Stimulated activated CD8-positive, alpha-beta memory T cell treated with anti-CD3 and anti-CD28 coated beads, Interleukin-4, amount 100 ng/mL, for 24 hours (primary cell): ENCODE results near the gene TACC3.
"Not testable (repeated sequence)": the region's sequence is repeated elsewhere in the genome, so short reads cannot be mapped to it uniquely, and the experiment has no call there.

Experiments
- DNase-seq: peaks from one replicate; pipeline ENCODE4 v3.0.0-alpha.2; 2020; ENCODE audit warnings: low read depth

The TACC3 gene

GRCh38 chr4:1721003-1721665, at the start of gene TACC3, which contains the start of gene TMEM129:
Gene TACC3, plus strand, starts transcription at chr4:1721521. Its CDS starts 1,901 bp downstream, at chr4:1723422.
Gene TMEM129, minus strand, starts transcription at chr4:1721323. Its CDS starts 486 bp downstream, at chr4:1720837.
- peak; percentile 88 for DNase-seq

DNA sequence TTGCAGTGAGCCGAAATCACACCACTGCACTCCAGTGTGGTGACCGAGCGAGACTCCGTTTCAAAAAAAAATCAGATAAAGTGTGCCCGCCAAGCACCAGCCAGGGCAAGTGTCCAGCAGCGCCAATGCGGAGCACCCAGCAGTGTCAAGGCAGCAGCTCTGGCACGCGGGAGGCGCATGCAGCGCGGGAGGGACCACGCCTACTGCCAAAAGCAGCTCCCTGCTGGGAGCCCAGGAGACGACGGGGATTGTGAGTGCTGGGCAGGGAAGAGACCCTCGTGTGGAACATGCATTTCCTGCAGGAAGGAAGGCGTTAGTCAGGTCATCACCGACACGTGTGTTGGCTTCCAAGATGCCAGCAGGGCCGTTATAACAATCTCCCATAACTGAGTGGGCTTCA, 47.6 kb upstream of the TACC3 start:
- DNase-seq = no peak

GRCh38 chr4:1674682-1675081, 46.6 kb upstream of the TACC3 start:
- no peak for DNase-seq

GRCh38 chr4:1675136-1675801, 46.1 kb upstream of the TACC3 start:
- no peak for DNase-seq

DNA sequence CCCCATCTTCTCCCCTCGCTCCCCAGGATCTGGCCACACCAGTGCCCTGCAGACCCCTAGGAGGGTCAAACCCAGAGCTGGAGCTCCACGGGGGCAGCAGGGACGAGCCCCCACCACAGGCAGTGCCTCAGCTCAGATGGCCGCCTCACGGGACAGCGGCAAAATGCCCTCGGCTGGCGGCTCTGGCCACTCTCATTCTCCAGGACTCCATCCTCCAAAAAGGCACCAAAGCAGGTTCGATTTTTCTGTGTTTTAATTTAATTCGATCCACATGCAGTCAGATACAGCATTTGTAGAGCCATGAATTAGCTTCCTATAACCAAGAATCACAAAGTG, 45.6 kb upstream of the TACC3 start:
- DNase-seq = no peak

GRCh38 chr4:1676605-1677525, 44.5 kb upstream of the TACC3 start:
- no peak for DNase-seq

- DNase-seq = no peak
These were observed 43.1 kb upstream of the TACC3 start for GRCh38 chr4:1678244-1678643.

- no peak for DNase-seq
These were observed 38.5 kb upstream of the TACC3 start for GRCh38 chr4:1682860-1683259.

- no peak for DNase-seq
These were observed 38.0 kb upstream of the TACC3 start for GRCh38 chr4:1683261-1683735.

GRCh38 chr4:1683736-1684505, 37.4 kb upstream of the TACC3 start, which contains the start of gene FAM53A:
Gene FAM53A, minus strand, starts transcription at chr4:1684313. Its CDS starts 15,572 bp downstream, at chr4:1668741.
- peak; percentile 8 for DNase-seq

DNA sequence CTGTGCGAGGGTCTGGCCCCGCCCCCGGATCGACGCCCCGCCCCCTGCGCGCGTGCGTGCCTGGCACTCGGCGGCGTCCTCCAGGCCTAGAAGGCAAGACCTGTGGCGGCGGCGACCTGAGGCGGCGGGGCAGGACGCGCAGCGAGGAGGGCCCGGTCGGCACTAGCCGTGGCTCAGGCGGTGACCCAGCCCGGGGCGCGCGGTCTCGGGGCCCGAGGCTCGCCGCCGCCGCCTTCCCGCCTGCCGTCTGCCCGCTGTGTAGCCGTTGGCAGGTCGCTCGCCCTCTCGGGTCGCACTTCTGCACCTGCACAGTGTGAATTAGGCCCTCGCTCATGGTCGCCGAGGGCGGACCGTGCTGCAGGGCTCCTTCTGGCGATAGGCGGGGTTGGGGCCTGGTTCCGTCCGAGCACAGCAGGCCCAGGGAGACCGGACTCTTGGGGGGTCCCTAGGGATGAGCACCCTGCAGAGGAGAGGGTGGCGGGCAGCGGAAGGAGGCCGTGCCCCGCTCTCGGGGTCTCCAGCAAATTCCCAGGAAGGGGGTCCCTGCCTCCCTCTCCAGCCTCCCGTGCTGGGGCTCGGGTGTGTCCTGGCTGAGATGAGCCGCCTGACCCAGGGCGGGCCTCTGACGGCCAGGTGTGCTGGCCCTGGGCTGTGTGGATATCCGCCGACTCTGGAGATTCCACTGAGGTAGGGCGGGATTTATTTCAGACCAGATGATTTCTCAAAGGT, 36.7 kb upstream of the TACC3 start:
- DNase-seq = peak; percentile 95

GRCh38 chr4:1685235-1686150, 35.8 kb upstream of the TACC3 start:
- DNase-seq = no peak

DNA sequence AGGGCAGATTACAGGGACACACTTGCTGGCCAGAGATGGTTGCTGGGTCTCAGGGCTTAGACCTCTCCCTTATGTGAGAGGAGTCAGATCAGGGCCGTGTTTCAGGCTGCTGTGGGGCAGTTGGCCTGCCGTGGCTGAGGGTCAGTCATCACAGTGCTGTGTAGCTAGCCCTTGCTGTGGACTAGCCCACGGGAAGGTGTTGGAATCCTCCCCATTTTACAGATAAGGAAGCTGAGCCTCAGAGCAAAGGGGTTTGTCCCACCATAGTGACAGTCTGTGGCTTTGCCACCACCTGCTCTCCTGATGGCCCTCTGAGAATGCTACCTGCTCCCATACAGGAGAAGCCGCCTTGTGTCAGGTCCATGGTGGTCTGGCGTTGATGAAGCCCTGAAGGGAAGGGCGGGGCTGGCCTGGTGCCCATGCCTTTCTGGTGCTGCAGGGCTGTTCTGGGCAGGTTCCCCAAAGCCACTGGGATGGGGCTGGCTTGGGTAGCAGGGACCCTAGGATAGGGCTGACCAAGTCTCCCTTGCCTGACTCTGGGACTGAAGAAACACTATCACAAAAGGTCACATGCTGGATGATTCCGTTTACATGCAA, 34.8 kb upstream of the TACC3 start:
- no peak for DNase-seq

- DNase-seq = no peak
These were observed 30.6 kb upstream of the TACC3 start for GRCh38 chr4:1690698-1691097.

DNA sequence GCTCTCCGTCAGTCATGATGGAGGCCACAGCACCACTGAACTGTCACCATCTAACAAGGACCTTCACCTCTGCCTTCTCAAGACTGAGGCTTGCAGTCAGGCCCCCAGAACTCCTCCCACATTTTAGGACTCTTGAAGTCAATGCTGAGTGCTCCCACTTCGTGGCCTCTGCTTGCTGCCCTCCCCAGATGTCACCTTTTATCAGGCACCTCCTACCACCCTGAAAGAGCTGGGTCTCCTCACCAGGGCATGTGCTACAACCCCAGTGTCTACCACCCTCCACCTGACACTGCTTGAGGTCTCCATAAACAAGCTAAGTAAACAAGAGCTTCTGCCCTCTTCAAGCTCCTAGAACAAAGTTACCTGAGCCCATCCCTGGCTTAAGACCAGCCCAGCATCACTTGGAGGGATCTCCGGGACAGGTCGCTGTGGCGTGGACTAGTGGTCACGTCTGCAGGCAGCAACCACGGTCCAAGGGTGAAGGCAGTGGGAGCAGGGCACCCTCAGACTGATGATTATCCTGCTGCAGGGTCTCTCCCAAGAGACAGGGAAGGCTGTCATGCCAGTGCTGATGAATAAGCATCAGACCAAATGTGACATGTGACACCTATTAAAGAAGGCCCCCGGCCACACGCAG, 29.5 kb upstream of the TACC3 start:
- no peak for DNase-seq

DNA sequence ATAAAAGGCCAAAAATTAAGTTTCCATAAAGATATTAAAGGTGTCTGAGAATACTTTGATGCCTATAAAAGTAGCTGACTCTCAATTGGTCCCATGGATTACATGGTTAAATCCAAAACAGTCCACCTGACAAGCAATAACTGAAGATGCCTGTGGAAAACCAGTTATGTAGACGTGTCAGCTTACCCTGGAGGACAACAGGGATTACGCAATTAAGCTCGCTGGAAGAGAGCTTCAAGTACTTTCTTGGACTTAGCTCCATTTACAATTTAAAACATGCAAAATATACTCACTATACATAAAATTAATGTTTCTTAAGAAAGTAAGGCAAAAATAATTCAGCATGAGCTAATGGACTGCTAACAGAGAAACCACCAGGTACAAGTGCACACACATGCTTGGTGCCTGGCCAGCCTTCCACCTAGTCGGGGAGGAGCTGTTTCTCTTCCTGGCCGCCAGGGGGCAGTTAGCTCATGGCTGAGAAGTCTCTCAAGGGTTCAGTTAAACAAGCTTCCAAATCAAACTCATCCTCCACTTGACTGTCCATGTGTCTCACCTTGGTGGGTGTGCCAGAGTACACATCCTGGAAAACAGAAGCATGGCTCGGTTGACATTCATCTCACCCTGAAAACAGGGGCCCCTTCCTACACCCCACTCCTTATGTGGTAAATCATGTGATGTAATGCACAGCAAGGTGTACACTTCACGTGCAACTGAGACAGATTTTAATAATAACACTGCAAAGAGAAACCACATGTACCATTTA, 28.0 kb upstream of the TACC3 start:
- peak; percentile 64 for DNase-seq

DNA sequence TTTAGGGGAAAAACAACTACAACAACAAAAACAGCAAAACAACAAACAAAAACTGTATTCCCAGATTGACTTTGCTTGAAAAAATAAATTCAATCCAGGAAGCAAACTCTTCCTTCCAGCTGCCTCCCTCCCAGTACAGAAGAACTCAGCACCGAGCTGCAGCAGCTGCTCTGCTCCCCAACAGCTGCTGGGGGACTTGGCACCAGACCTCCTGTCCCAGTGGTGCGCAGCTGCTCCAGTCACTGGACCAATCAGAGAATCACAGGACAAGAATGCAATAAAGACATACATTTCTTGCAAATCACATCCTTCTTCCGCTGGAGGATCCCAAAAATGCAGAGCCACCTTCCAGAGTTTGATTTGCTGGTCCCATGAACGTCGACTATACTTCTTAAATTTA, 25.4 kb upstream of the TACC3 start:
- DNase-seq = no peak

DNA sequence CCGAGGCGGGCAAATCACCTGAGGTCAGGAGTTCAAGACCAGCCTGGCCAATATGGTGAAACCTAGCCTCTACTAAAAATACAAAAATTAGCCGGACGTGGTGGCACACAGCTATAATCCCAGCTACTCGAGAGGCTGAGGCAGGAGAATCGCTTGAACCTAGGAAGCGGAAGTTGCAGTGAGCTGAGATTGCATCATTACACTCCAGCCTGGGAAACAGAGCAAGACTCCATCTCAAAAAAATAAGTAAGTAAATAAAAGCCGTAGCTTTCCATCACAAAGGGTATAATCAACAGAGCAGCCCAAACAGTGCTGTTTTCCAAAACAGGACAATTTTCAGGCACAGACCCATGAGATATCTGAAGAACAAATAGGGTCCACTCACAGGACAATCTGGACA, 19.6 kb upstream of the TACC3 start:
- not testable (repeated sequence) for DNase-seq
